ENCODE data around the gene PROP1.
"Not testable (repeated sequence)": the region's sequence is repeated elsewhere in the genome, so short reads cannot be mapped to it uniquely, and the experiment has no call there.

Gene PROP1

GRCh38 chr5:177982072-177982727 is 13.8 kb downstream of the PROP1 start:
- DNase-seq: peak; percentile 78

GRCh38 chr5:177981296-177982071 is 14.6 kb downstream of the PROP1 start:
- no peak for DNase-seq

GRCh38 chr5:177980743-177981151 is 15.3 kb downstream of the PROP1 start:
- no peak for DNase-seq

- DNase-seq: not testable (repeated sequence)
Observed at GRCh38 chr5:177977600-177977999, 18.4 kb downstream of the PROP1 start.

GRCh38 chr5:177973066-177973635 is 22.9 kb downstream of the PROP1 start:
- DNase-seq: no peak

GRCh38 chr5:177972613-177973012 is 23.4 kb downstream of the PROP1 start:
- DNase-seq: no peak

- not testable (repeated sequence) for DNase-seq
Observed at GRCh38 chr5:177972014-177972413, 24.0 kb downstream of the PROP1 start.

GRCh38 chr5:177968661-177969211 is 27.3 kb downstream of the PROP1 start:
- no peak for DNase-seq

GRCh38 chr5:177967221-177967887 is 28.7 kb downstream of the PROP1 start:
- DNase-seq: no peak

- no peak for DNase-seq
Observed at GRCh38 chr5:177966839-177967166, 29.2 kb downstream of the PROP1 start.

GRCh38 chr5:177966009-177966838 is 29.8 kb downstream of the PROP1 start:
- DNase-seq: no peak

- DNase-seq: no peak
Observed at GRCh38 chr5:177964471-177964870, 31.6 kb downstream of the PROP1 start.

GRCh38 chr5:177963966-177964365 is 32.1 kb downstream of the PROP1 start:
- DNase-seq: no peak

GRCh38 chr5:177959315-177959714 is 36.7 kb downstream of the PROP1 start:
- DNase-seq: no peak

GRCh38 chr5:177958696-177959095 is 37.3 kb downstream of the PROP1 start:
- DNase-seq: no peak

GRCh38 chr5:177957241-177957640 is 38.8 kb downstream of the PROP1 start:
- peak; percentile 84 for DNase-seq

- not testable (repeated sequence) for DNase-seq
Observed at GRCh38 chr5:177953101-177953500, 42.9 kb downstream of the PROP1 start.

GRCh38 chr5:177949656-177950055 is 46.4 kb downstream of the PROP1 start:
- not testable (repeated sequence) for DNase-seq

- not testable (repeated sequence) for DNase-seq
Observed at GRCh38 chr5:177949065-177949464, 47.0 kb downstream of the PROP1 start.

GRCh38 chr5:177947912-177948311 is 48.1 kb downstream of the PROP1 start:
- DNase-seq: peak; percentile 35

- DNase-seq: peak; percentile 36
Observed at GRCh38 chr5:177945601-177946283, 50.3 kb downstream of the PROP1 start.

GRCh38 chr5:177945145-177945544 is 50.9 kb downstream of the PROP1 start:
- DNase-seq: not testable (repeated sequence)
